GM12873 (cell line): ENCODE results near the gene SEMA4D.

Experiments used
- CTCF ChIP-seq: IDR thresholded peaks from 2 replicates; pipeline ENCODE4 v1.5.1; 2012; ENCODE audit warnings: low read depth, mild to moderate bottlenecking, moderate library complexity, low read length, control low read depth; ENCODE audit not compliant: insufficient read depth; ENCODE audit errors: missing control alignments

Gene SEMA4D

GRCh38 chr9:89528131-89528530 lies 30.2 kb upstream of the SEMA4D start:
- TF ChIP-seq CTCF: no peak

GRCh38 chr9:89527084-89527483 lies 29.2 kb upstream of the SEMA4D start:
- TF ChIP-seq CTCF: no peak

GRCh38 chr9:89526667-89527066 lies 28.8 kb upstream of the SEMA4D start:
- TF ChIP-seq CTCF: no peak

GRCh38 chr9:89525446-89526374 lies 27.8 kb upstream of the SEMA4D start:
- TF ChIP-seq CTCF: no peak

GRCh38 chr9:89524963-89525362 lies 27.1 kb upstream of the SEMA4D start:
- TF ChIP-seq CTCF: no peak

- no peak for TF ChIP-seq CTCF
Measured at GRCh38 chr9:89523948-89524347, 26.0 kb upstream of the SEMA4D start.

GRCh38 chr9:89522959-89523285 lies 25.0 kb upstream of the SEMA4D start:
- no peak for TF ChIP-seq CTCF
